GM12873 (cell line): ENCODE data around the gene ABHD16A.

Experiments used
- TF ChIP-seq, protein P1 (sequence below): IDR thresholded peaks from 2 replicates; pipeline ENCODE4 v1.5.1; 2012; ENCODE audit warnings: low read depth, mild to moderate bottlenecking, moderate library complexity, low read length, control low read depth; ENCODE audit not compliant: insufficient read depth; ENCODE audit errors: missing control alignments

ABHD16A gene

DNA sequence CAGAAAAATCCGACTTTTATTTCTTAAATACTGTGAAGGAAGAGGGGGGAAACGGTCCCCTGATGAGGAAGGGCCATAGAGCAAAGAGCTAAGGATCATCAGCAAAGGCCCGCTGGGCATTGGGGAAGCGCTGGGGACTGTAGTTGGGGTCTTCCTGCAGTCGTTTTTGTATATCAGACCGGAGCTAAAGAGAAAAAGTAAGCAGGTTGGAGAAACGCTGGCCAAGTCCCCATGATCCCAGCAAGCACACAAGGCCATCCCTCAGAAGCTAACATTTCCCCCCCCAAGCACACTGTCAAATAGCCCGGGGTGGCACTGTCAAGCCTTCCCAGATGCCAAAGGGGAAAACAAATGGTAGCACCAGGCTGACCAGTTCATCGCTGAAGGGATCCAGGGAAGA is 64.1 kb downstream of the ABHD16A start:
- TF ChIP-seq, protein P1, sequence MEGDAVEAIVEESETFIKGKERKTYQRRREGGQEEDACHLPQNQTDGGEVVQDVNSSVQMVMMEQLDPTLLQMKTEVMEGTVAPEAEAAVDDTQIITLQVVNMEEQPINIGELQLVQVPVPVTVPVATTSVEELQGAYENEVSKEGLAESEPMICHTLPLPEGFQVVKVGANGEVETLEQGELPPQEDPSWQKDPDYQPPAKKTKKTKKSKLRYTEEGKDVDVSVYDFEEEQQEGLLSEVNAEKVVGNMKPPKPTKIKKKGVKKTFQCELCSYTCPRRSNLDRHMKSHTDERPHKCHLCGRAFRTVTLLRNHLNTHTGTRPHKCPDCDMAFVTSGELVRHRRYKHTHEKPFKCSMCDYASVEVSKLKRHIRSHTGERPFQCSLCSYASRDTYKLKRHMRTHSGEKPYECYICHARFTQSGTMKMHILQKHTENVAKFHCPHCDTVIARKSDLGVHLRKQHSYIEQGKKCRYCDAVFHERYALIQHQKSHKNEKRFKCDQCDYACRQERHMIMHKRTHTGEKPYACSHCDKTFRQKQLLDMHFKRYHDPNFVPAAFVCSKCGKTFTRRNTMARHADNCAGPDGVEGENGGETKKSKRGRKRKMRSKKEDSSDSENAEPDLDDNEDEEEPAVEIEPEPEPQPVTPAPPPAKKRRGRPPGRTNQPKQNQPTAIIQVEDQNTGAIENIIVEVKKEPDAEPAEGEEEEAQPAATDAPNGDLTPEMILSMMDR: no peak
